Measurements from ENCODE around the gene FZD2. TPM values are rescaled to one million over a fixed set of nuclear protein-coding genes. Genes with fewer than 3 reads are reported as not detected.
A peak's percentile ranks its signal among the peaks of the same experiment; 100 is the strongest.

Gene FZD2
- total and polyA plus RNA-seq, 2 of the 13 experiments (the other 11 are each of a cell fraction or from before 2014, with no cell fraction given), result 0.07 to 0.13 TPM

- TF ChIP-seq ZNF441 (CRISPR knock-in tag; IDR thresholded peaks at IDR 0.05; ENCODE audit: borderline replicate concordance) (0 out of 2 replicates have a peak, but pooled peaks have one; percentile 71), ISL2 (CRISPR knock-in tag; IDR thresholded peaks at IDR 0.05) (no peak), ZNF577 (CRISPR knock-in tag; IDR thresholded peaks at IDR 0.05; ENCODE audit: borderline replicate concordance, low read depth) (no peak), KDM1A (CRISPR knock-in tag; IDR thresholded peaks at IDR 0.05) (0 out of 2 replicates have a peak, but pooled peaks have one; percentile 9), DNMT1 (CRISPR knock-in tag; IDR thresholded peaks at IDR 0.05) (peak; percentile 85), TEAD3 (CRISPR knock-in tag; optimal IDR thresholded peaks at IDR 0.05; ENCODE audit: borderline replicate concordance) (peak; percentile 64), GPN1 (CRISPR knock-in tag; IDR thresholded peaks at IDR 0.05; ENCODE audit: borderline replicate concordance) (no peak), SALL1 (CRISPR knock-in tag; IDR thresholded peaks at IDR 0.05) (peak; percentile 87), ZSCAN25 (CRISPR knock-in tag; IDR thresholded peaks at IDR 0.05) (peak; percentile 42; the same call in 1 of the 2 replicates), ZHX2 (IDR thresholded peaks at IDR 0.05; ENCODE audit: low read depth) (0 out of 2 replicates have a peak, but pooled peaks have one; percentile 49), ZHX2 (CRISPR knock-in tag; IDR thresholded peaks at IDR 0.05; ENCODE audit: borderline replicate concordance) (no peak), TFAP4 (IDR thresholded peaks at IDR 0.05; ENCODE audit: borderline replicate concordance, low read depth) (peak; percentile 78), FOXC1 (CRISPR knock-in tag; IDR thresholded peaks at IDR 0.05; ENCODE audit: borderline replicate concordance) (no peak; the same call in 1 of the 2 replicates), ZNF17 (CRISPR knock-in tag; IDR thresholded peaks at IDR 0.05) (no peak), KDM5B (CRISPR knock-in tag; IDR thresholded peaks at IDR 0.05; ENCODE audit: borderline replicate concordance) (peak; percentile 35; the same call in 1 of the 2 replicates), NFE2L1 (CRISPR knock-in tag; IDR thresholded peaks at IDR 0.05; ENCODE audit: borderline replicate concordance) (no peak), ZMAT5 (CRISPR knock-in tag; IDR thresholded peaks at IDR 0.05; ENCODE audit: borderline replicate concordance, low read depth) (no peak), ZBTB7A (CRISPR knock-in tag; IDR thresholded peaks at IDR 0.05) (0 out of 2 replicates have a peak, but pooled peaks have one; percentile 47), CREB1 (IDR thresholded peaks at IDR 0.05) (no peak), CREB1 (CRISPR knock-in tag; IDR thresholded peaks at IDR 0.05) (no peak), RARA (CRISPR knock-in tag; IDR thresholded peaks at IDR 0.05) (peak; percentile 74), KMT2B (CRISPR knock-in tag; IDR thresholded peaks at IDR 0.05) (no peak; the same call in 1 of the 2 replicates)
These were observed 51.6 kb downstream of the FZD2 start (continued) for GRCh38 chr17:44608727-44609435.
